Gastroesophageal sphincter (tissue), 3 donors: ENCODE measurements around the gene MACC1.

Experiments
- CTCF ChIP-seq, 4 experiments: fragments of 200-600 bp in 2 of 4; fragments of 450-650 bp in 2 of 4; sonication (generic) in 1 of 4; IDR thresholded peaks; one replicate each; pipeline ENCODE4 v1.5.1; 2017 to 2019; ENCODE audit warnings: antibody characterized with exemption in 4 of 4, mild to moderate bottlenecking in 2 of 4, moderate library complexity in 2 of 4
- EP300 ChIP-seq: sonication (generic); formaldehyde crosslinking; IDR thresholded peaks from one replicate; pipeline ENCODE4 v1.6.1; 2017; ENCODE audit warnings: antibody characterized with exemption, mild to moderate bottlenecking
- POLR2A ChIP-seq, 2 donors: fragments of 450-650 bp; IDR thresholded peaks; one replicate each; pipeline ENCODE4 v1.6.1; 2017; ENCODE audit warnings: antibody characterized with exemption in 2 of 2, mild to moderate bottlenecking in 2 of 2, moderate library complexity in 1 of 2
- POLR2AphosphoS5 ChIP-seq: sonication (generic); formaldehyde crosslinking; IDR thresholded peaks from one replicate; pipeline ENCODE4 v1.6.1; 2017; ENCODE audit warnings: antibody characterized with exemption

- TF ChIP-seq POLR2AphosphoS5 = no peak
- TF ChIP-seq CTCF (IDR thresholded peaks at IDR 0.05) = no peak
- TF ChIP-seq POLR2A (IDR thresholded peaks at IDR 0.05) = no peak
- TF ChIP-seq EP300 = no peak
Measured at GRCh38 chr7:20194343-20194995, 22.7 kb downstream of the MACC1 start.
